ENCODE results near the gene IFIT3.
"Not testable (repeated sequence)": the region's sequence is repeated elsewhere in the genome, so short reads cannot be mapped to it uniquely, and the experiment has no call there.

The IFIT3 gene

DNA sequence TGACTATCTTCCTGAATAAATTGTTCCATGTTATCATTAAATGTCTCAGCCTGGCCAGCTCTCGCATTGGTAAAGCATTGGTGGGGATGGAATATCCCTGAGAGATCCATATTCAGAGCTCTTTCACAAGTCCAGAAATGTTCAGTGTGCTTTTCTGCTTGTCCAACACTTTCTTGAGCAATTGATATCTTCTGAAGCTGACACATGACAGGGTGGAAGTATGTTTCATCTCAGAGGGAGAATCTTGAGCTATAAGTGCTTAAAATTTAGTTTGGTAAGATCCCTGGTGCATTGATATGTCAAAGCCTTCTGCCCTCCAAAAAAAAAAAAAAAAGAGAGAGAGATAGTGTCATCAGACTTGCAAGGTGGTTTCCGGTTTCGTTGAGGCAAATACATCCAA, 7.4 kb downstream of the IFIT3 start:
- DNase-seq (ENCODE audit: low read depth in 2 of 2, low spot score in 1 of 2) = no peak

DNA sequence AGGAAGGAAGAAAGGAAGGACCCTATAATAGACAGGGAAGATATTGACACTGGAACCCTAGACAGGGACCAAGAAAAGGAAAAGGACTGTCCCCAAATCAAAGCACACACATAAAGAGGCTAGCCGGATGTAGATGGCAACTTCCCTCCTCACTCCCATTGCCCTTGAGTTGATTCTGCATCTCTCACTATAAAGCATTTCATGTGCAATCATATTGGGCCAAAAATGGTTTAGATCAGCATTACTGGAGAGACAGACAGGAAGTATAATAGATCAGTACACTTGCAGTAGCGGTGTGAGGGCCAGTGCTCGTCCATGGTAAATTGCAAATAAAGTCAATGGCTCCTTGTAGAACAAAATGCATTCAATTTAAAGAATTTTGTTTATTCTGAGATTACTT, 8.4 kb downstream of the IFIT3 start:
- no peak for DNase-seq (ENCODE audit: low read depth in 2 of 2, low spot score in 1 of 2)

DNA sequence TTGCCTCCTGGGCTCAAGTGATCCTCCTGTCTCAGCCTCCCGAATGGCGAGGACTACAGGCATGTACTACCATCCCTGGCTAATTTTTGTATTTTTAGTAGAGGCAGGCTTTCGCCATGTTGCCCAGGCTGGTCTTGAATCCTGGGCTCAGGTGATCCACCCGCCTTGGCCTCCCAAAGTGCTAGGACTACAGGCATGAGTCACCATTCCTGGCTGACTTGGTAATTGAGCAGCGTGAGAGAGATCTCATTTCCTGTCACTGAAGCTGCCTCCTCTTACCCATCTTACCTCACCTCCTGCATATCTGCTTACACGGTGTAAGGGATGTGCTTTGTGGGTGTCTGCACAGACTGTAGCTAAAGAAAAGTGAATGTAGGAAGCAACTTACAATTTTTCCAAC, 9.7 kb downstream of the IFIT3 start:
- DNase-seq (ENCODE audit: low read depth in 2 of 2, low spot score in 1 of 2) = no peak

DNA sequence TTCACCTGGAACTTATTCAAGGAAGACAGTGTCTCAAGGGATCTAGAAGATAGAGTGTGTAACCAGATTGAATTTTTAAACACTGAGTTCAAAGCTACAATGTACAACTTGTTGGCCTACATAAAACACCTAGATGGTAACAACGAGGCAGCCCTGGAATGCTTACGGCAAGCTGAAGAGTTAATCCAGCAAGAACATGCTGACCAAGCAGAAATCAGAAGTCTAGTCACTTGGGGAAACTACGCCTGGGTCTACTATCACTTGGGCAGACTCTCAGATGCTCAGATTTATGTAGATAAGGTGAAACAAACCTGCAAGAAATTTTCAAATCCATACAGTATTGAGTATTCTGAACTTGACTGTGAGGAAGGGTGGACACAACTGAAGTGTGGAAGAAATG, 10.9 kb downstream of the IFIT3 start:
- no peak for DNase-seq (ENCODE audit: low read depth in 2 of 2, low spot score in 1 of 2)

DNA sequence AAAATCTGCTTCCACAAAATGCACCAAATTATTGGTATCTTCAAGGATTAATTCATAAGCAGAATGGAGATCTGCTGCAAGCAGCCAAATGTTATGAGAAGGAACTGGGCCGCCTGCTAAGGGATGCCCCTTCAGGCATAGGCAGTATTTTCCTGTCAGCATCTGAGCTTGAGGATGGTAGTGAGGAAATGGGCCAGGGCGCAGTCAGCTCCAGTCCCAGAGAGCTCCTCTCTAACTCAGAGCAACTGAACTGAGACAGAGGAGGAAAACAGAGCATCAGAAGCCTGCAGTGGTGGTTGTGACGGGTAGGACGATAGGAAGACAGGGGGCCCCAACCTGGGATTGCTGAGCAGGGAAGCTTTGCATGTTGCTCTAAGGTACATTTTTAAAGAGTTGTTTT, 12.1 kb downstream of the IFIT3 start:
- DNase-seq (ENCODE audit: low read depth in 2 of 2, low spot score in 1 of 2) = no peak

DNA sequence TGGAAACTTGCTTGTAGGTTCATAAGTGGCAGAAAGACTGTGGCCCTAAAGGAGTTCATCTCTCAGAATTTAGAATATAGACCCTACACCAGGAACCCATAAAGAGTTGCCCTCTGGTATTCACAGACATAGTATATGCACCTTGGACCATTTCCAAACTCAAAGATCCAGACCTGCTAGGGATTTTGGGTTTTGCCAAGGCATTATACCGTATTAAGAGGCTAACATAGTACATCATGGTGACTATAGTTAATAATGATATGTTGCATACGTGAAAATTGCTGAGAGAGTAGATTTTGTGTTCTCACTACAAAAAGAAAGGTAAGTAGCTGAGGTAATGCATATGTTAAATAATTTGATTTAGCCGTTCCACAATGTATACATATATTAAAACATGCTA, 13.9 kb downstream of the IFIT3 start:
- DNase-seq (ENCODE audit: low read depth in 2 of 2, low spot score in 1 of 2) = no peak

DNA sequence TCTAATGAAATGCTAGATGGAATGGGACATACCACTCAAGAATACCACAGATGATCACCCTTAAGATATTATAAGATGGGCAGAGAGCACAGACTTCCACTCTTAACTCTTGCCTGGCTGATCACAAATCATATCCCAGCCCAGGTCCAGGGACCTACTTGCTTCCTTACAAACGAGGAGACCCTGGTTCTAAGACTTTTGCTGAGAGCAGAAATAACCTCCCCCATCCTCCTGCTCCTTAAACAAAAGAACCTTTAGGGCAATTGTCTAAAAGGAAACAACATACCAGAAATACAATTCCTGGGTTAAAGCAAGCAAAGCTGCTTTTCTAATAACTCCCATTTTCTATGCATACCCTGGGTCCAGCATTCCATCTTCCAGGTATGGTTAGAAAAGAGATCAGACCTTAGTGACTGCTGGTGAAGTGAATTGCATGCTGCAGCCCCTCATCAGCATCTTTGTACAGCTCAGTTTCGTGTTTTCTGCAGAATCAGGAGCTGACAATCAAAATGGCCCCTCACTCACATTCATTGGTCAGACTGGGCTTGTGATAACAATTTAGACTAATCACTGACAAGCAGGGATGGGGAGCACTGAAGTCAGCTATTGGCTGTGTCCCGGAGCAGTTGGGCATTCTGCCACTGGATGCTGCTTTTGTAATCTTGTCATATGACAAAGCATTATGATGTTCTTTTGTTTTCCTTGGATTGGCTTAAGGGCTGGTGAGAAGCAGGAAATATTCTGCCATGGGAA, 14.6 kb downstream of the IFIT3 start:
- DNase-seq (ENCODE audit: low read depth in 2 of 2, low spot score in 1 of 2) = no peak

DNA sequence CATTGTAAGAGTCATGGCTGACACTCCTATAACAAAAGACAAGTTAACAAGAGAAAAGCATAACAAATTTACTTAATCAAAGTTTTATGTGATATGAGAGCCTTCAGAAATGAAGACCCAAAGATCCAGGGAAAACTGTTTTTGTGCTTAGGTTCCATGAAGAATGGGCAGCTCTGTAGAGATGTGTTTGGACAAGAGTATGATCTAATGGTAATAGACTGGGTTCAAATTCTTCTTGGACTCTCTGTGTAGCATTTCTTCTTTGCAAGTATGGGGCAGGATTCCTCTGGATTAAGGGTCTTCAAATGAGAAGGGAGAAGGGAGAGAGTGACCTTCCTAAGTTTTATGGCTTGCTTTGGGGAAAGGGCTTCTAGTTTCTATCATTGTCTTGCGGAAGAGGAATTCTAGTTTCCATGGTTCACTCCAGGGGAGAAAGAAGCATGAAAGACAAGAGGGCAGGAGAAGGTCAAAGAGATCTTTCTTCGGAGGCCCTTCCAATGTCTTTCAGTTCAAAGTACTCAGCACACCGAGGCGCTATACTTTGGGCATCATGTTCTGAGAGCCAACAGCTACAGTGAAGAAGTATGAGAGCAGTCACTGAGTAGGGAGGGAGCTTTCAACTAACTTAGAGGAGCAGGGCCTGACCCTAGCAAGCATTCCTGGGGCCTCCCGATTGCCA, 15.4 kb downstream of the IFIT3 start:
- DNase-seq (ENCODE audit: low read depth in 2 of 2, low spot score in 1 of 2) = no peak

DNA sequence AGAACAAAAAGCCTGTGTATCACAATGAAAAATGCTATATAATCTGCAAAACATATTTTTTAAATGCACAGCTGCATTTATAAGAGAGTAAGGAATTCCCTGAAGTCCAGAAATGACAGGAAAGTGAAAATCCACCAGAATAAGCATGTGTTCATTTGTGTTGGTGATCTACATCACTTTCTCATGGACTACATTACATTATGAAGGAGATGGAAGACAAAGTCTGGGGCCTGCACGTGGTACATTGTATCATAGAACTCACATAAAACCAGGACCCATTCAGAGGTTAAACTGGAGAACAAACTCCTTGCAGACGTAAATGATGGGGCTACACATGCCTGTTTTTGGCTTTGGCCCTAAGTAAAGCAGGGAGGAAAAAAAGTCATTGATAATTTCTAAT, 16.4 kb downstream of the IFIT3 start:
- no peak for DNase-seq (ENCODE audit: low read depth in 2 of 2, low spot score in 1 of 2)

DNA sequence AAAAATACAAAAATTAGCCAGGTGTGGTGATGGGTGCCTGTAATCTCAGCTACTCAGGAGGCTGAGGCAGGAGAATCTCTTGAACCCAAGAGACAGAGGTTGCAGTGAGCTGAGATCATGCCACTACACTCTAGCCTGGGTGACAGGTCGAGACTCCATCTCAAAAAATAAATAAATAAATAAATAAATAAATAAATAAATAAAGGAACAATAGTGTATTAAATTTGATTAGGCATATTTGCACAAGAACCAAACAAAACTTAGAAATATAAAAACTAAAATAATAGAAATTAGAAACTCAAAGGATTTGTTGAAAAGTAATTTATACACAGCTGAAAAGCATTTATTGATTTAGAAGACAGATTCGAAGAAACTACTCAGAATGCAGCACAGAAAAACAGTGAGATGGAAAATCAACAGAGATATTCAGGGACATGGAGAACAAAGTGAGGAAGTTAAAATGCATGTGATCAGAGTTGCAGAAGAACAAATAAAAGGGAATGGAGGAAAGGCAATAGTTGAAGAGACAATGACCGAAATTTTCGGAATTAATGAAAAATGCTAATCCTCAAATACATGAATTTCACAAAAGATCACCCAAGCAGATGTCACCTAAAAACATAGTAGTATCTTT, 17.7 kb downstream of the IFIT3 start:
- DNase-seq (ENCODE audit: low read depth in 2 of 2, low spot score in 1 of 2) = no peak

DNA sequence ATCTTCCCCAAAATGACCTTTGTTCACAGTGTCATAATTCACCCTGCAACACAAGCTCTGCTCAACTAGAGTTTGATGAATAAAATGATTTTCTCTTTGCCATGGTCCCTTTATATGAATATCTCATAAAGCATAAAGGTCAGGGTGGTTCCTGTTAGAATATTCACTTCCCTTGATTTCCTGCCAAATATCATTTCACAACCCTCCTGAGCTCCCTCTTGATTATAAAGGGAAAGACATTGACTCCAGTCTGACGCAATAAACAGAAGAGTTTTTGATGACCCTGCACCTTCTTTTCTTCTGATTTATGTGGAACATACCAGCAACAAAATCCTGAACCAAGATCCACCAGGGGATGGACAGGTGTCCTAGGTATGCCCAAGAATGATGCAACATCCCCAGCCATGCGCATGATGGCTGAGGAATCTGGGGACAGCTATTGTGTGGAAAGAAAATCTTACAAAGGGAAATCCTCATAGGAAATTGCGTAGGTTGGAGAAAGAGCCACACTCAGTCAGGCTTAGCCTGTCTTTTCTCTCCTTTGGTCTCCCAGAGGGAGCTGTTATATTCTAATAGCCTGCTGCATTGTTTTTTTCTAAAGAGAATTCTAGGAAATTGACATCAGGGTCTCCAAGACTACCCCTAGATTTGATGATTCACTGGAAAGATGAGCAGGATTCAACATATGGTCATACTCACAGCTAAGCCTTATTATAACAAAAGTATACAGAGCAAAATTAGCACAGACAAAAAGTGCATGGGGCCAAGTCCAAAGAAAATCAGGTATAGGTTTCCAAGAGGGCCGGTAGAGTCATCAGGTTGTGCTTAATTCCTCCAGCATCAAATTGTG, 18.8 kb downstream of the IFIT3 start:
- DNase-seq (ENCODE audit: low read depth in 2 of 2, low spot score in 1 of 2) = no peak

DNA sequence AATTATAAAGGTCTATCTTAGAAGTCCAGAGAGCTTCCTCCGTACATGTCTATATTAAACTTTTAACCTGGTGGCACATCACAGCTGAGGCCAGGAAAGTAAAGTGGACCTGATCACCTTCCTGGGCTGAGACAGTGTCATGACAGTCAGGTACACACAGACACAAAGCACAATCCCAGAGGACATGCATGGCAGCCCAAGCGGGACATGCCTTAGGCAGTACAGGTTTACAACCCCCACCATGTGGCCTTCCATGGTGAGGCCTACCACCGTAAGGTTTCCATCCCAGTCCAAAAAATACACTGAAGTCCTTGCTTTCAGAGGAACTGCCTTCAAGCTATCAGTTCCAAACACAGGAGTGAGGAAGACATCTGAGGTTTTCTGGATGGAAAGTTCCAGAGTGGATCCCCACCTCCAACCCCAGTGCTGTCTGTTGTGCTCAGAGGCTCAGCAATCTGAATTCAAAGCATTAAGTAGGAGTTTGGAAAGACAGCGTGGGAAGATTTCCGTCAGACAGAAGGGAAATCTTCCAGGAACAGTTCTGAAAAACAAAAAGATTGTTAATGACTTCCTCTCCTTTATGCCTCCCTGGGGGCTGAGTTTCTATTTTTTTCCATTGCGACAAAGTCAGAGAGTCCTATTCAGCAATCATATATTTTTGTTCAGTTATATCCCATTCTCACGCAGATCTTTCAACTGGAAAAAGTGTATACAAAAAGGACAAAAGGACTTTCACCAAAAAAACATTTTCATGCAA, 20.1 kb downstream of the IFIT3 start:
- no peak for DNase-seq (ENCODE audit: low read depth in 2 of 2, low spot score in 1 of 2)

DNA sequence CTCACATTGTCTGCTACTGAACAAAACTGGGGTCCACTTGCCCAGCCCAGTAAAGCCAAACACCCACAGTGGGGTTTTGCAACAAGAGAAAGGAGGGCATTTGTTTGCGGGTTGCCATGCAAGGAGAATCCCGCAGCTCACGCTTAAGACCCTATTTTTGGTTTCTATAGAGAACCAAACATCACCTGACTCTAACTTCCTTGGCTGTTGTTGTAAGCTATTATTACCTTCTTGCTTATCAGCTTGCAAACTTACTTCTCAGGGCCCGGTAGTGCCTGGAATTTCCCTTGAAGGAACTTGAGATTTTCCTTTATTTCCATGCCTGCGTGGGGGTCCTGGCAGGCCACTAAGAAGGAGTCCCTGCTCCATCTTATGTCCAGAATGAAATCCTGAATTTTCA, 20.7 kb downstream of the IFIT3 start:
- DNase-seq (ENCODE audit: low read depth in 2 of 2, low spot score in 1 of 2) = no peak

DNA sequence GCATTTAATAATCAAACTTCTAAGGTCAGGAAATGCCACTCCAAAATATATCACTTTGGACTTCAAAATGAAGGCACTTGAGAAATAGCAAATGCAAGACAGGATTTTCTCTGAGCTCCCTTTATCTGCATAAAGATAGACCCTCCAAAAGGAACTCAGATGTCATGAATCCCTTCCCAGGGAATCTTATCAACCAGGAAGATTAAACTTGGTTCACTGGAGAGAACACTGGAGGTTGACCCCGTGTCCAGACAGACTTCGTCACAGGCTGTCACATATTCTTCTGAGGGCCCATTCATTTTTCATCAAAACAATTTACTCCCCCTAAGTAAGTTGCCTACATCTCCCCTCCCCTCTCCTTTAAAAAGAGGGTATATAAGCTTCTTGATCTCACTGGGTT, 21.2 kb downstream of the IFIT3 start:
- DNase-seq (ENCODE audit: low read depth in 2 of 2, low spot score in 1 of 2) = no peak

DNA sequence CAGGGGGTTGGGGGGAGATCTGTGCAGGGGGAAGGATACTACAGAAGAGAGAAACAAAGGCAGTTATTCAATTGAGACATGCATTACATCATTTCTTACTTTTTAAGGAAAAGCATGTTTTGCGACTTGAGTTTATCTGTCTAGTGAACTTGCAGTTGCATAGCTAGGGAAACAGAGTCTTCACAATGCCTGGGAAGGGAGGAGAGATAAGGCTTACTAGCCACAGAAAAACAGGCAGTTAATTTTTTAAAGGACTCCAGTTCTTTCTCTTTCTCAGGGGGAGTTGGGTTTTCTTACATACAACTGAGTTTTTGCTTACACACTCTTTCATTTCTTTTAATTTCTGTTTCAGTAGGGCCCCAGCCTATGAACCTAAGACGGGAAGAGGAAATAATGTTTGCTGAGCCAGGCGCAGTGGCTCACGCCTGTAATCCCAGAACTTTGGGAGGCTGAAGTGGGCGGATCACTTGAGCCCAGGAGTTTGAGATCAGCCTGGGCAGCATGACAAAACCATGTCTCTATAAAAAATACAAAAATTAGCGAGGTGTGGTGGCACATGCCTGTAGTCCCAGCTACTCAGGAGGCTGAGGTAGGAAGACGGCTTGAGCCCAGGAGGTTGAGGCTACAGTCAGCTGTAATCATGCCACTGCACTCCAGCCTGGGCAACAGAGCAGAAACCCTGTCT, 23.0 kb downstream of the IFIT3 start:
- DNase-seq (ENCODE audit: low read depth in 2 of 2, low spot score in 1 of 2) = not testable (repeated sequence)

DNA sequence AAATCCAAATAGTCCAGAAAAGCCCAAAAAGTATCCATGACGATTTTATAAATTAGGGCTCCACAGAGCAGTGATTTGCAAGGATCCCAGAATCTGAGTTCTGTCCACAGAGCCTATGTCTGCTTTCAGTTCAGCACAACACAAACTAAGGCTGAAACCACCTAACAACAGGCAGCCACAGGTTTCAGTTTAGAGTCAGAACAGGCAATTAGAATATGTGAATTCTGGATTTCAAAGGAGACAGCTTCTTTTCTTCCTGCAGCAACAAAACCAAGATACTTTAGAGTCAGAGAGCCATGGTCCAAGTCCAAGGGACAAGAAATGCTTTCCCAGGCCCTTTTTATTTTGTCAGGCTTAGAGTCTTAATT, 23.6 kb downstream of the IFIT3 start:
- DNase-seq (ENCODE audit: low read depth in 2 of 2, low spot score in 1 of 2) = no peak

DNA sequence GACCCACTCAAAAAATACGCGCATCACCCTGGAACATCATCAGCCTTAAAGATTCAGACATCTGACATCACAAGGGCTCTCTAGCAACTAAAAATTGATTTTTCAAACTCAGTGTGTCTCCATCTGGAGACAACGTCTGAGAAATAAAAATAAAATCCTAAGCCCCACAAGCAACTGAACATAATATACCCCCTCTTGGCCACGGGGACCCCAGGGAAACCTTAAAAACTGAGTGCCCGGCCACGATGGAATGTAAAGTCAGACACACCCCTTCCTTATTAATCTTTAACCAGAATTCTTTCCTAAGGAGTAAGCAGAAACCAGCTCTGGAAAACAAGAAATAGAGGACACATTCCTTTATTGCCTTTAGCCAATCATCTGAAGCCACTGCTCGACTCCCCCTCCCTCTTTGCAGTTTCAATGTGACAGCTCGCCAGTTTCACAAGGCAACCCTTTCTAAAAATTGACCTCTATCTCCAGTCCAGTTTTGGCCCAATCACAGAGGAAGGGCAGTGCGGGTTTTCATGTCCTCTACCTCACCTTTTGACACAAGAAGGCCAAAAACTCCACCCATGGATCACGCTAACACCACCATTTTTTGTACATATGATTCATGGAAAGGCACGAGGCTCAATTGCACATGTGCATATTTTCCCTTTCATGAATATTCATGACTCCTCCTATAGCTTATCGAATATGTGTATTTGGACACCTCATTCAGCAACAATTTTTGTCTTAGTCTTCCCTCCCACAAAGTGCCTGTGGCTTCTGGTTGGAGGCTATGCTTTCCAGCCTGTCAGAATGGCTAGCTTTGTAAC, 24.2 kb downstream of the IFIT3 start:
- DNase-seq (ENCODE audit: low read depth in 2 of 2, low spot score in 1 of 2) = no peak

DNA sequence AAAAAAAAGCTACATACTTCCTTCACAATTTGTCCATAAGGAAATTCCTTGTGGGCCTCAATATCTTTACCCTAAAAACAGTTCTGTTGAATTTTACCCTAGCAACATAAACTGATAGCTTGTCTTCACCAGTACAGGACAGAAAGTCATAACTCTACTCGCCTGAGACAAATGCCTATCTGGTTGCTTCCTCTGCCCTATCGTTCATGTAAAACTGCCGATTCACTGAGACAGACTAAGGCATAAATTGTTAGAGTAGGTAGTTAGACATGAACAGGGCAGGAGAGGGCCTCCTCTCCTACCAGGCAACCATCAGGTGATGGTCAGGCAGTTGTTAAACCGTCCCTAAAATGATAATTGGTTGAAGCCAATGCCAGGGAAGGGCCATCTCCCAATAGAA, 25.0 kb downstream of the IFIT3 start:
- DNase-seq (ENCODE audit: low read depth in 2 of 2, low spot score in 1 of 2) = no peak

DNA sequence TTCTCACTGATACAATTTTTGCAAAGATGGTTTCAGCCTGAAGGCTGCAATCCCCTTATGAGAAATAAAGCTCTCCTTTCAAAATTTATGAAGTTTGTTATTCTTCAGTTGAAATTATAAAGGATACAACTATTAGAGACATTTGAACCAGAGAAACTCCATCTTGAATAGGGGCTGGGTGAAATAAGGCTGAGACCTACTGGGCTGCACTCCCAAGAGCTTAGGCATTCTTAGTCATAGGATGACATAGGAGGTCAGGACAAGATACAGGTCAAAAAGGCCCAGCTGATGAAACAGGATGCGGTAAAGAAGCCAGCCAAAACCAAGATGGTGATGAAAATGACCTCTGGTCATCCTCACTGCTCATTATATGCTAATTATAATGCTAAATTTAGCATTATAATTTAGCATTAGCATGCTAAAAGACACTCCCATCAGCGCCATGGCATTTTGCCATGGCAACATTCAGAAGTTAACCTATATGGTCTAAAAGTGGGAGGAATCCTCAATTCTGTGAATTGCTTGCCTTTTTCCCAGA, 27.7 kb downstream of the IFIT3 start:
- no peak for DNase-seq (ENCODE audit: low read depth in 2 of 2, low spot score in 1 of 2)
